HepG2 (cell line): ENCODE results near the gene TEDC1. TPM values are rescaled to one million over a fixed set of nuclear protein-coding genes. Genes with fewer than 3 reads are reported as not detected.

Experiments used
- BCL6 ChIP-seq: IDR thresholded peaks from 2 replicates; pipeline ENCODE4 v1.6.1; 2016; ENCODE audit warnings: missing genetic modification reagents, missing compliant biosample characterization
- CEBPG ChIP-seq: IDR thresholded peaks from 2 replicates; pipeline ENCODE4 v1.6.1; 2016
- GABPA ChIP-seq, 2 experiments: IDR thresholded peaks; 2 replicates each; pipeline ENCODE4 v1.6.1; 2011 to 2016; ENCODE audit warnings: low read depth in 2 of 2, low read length in 1 of 2, missing biosample characterization in 1 of 2, missing genetic modification characterization in 1 of 2
- GTF2F1 ChIP-seq: fragments of 150-350 bp; IDR thresholded peaks from 2 replicates; pipeline ENCODE4 v1.6.1; 2014; ENCODE audit warnings: low read length
- ISL2 ChIP-seq: sonication (generic); formaldehyde crosslinking; IDR thresholded peaks from 2 replicates; pipeline ENCODE4 v1.5.0; 2020; ENCODE audit warnings: missing genetic modification reagents
- KDM2A ChIP-seq: sonication (generic); formaldehyde crosslinking; IDR thresholded peaks from 2 replicates; pipeline ENCODE4 v1.4.0; 2020; ENCODE audit warnings: low read depth, missing genetic modification reagents, borderline replicate concordance
- KMT2A ChIP-seq: sonication (generic); formaldehyde crosslinking; IDR thresholded peaks from 2 replicates; pipeline ENCODE4 v1.4.0; 2020; ENCODE audit warnings: missing genetic modification reagents
- MYPOP ChIP-seq: sonication (generic); formaldehyde crosslinking; IDR thresholded peaks from 2 replicates; pipeline ENCODE4 v1.8.1; 2023; ENCODE audit warnings: mild to moderate bottlenecking, moderate library complexity, missing genetic modification reagents
- PRPF4 ChIP-seq: fragments of 200-400 bp; formaldehyde crosslinking; IDR thresholded peaks from 2 replicates; pipeline ENCODE4 v1.6.1; 2016; ENCODE audit warnings: low read length, low read depth; ENCODE audit not compliant: poor library complexity, severe bottlenecking
- RAD21 ChIP-seq: fragments of 450-650 bp; formaldehyde crosslinking; IDR thresholded peaks from 2 replicates; pipeline ENCODE4 v1.5.0; 2020; ENCODE audit warnings: mild to moderate bottlenecking
- RBFOX2 ChIP-seq: fragments of 200-400 bp; formaldehyde crosslinking; IDR thresholded peaks from 2 replicates; pipeline ENCODE4 v1.6.1; 2017; ENCODE audit warnings: low read depth, mild to moderate bottlenecking, low read length
- SNAPC5 ChIP-seq: sonication (generic); formaldehyde crosslinking; IDR thresholded peaks from 2 replicates; pipeline ENCODE4 v1.8.1; 2023; ENCODE audit warnings: mild to moderate bottlenecking, missing genetic modification reagents, borderline replicate concordance
- UBTF ChIP-seq: sonication (generic); formaldehyde crosslinking; IDR thresholded peaks from 2 replicates; pipeline ENCODE4 v1.4.0; 2020; ENCODE audit warnings: mild to moderate bottlenecking, missing genetic modification reagents
- ZBTB38 ChIP-seq: sonication (generic); formaldehyde crosslinking; IDR thresholded peaks from 2 replicates; pipeline ENCODE4 v1.5.1; 2020; ENCODE audit warnings: mild to moderate bottlenecking, missing genetic modification reagents
- ZFP91 ChIP-seq: sonication (generic); formaldehyde crosslinking; IDR thresholded peaks from 2 replicates; pipeline ENCODE4 v1.9.0; 2022; ENCODE audit warnings: missing genetic modification reagents, mild to moderate bottlenecking, borderline replicate concordance
- ZNF10 ChIP-seq: sonication (generic); formaldehyde crosslinking; IDR thresholded peaks from 2 replicates; pipeline ENCODE4 v1.4.0; 2020; ENCODE audit warnings: mild to moderate bottlenecking, low read depth, missing genetic modification reagents, borderline replicate concordance
- ZNF121 ChIP-seq: sonication (generic); formaldehyde crosslinking; IDR thresholded peaks from 2 replicates; pipeline ENCODE4 v1.5.0; 2020; ENCODE audit warnings: mild to moderate bottlenecking, missing genetic modification reagents
- ZNF414 ChIP-seq: sonication (generic); formaldehyde crosslinking; IDR thresholded peaks from 2 replicates; pipeline ENCODE4 v1.5.0; 2020; ENCODE audit warnings: missing genetic modification reagents
- ZNF546 ChIP-seq: sonication (generic); formaldehyde crosslinking; conservative IDR thresholded peaks from 2 replicates; pipeline ENCODE4 v1.8.1; 2023; ENCODE audit warnings: mild to moderate bottlenecking, missing genetic modification reagents
- ZNF570 ChIP-seq: sonication (generic); formaldehyde crosslinking; IDR thresholded peaks from 2 replicates; pipeline ENCODE4 v1.4.0; 2020; ENCODE audit warnings: mild to moderate bottlenecking, missing genetic modification reagents, borderline replicate concordance
- ZNF615 ChIP-seq: sonication (generic); formaldehyde crosslinking; IDR thresholded peaks from 2 replicates; pipeline ENCODE4 v1.5.0; 2020; ENCODE audit warnings: mild to moderate bottlenecking, missing genetic modification reagents, borderline replicate concordance
- ZNF652 ChIP-seq: IDR thresholded peaks from 2 replicates; pipeline ENCODE4 v1.6.1; 2016; ENCODE audit warnings: low read depth, borderline replicate concordance
- ZNF737 ChIP-seq: sonication (generic); formaldehyde crosslinking; IDR thresholded peaks from 2 replicates; pipeline ENCODE4 v1.5.0; 2020; ENCODE audit warnings: missing genetic modification reagents, mild to moderate bottlenecking, borderline replicate concordance
- ZNF879 ChIP-seq: sonication (generic); formaldehyde crosslinking; IDR thresholded peaks from 2 replicates; pipeline ENCODE4 v1.8.1; 2023; ENCODE audit warnings: missing genetic modification reagents
- polyA plus RNA-seq, 8 experiments: library from polyadenylated mRNA; depleted of rRNA in 3 of 8; stranded (reverse) in 7 of 8; unstranded in 1 of 8; fragments of >200 nt; fragmentation: Illumina TruSeq in 4 of 8; extraction: Trizol in 4 of 8; gene quantifications; 2 replicates each; pipeline versions ENCODE4 v1.2.1 to v1.2.3, GENCODE V29; 2011 to 2016; ENCODE audit warnings: low read depth in 4 of 8, missing spikeins in 1 of 8, mixed read lengths in 1 of 8; ENCODE audit not compliant: insufficient read depth in 1 of 8
- total RNA-seq, 5 experiments: library from RNA; depleted of rRNA; stranded (reverse); fragments of >200 nt; fragmentation: Illumina TruSeq; extraction: Trizol; gene quantifications; 2 replicates each; pipeline ENCODE4 v1.2.3, GENCODE V29; 2016; ENCODE audit warnings: low read depth in 1 of 5

TEDC1 gene
- total and polyA plus RNA-seq, 2 of the 13 experiments (the other 11 are each of a cell fraction or from before 2014, with no cell fraction given) = 5.7 to 27.4 TPM

GRCh38 chr14:105490572-105491365 is at the start of gene TEDC1 (continued):
- TF ChIP-seq MYPOP (CRISPR knock-in tag) (peak; percentile 93), CEBPG (CRISPR knock-in tag) (peak; percentile 46), GTF2F1 (no peak), KMT2A (CRISPR knock-in tag) (no peak), ZNF737 (CRISPR knock-in tag) (no peak), SNAPC5 (CRISPR knock-in tag) (no peak), ZNF121 (CRISPR knock-in tag) (peak; percentile 35; the same call in 1 of the 2 replicates), ZNF879 (CRISPR knock-in tag) (no peak), UBTF (CRISPR knock-in tag) (peak; percentile 63), ZNF10 (CRISPR knock-in tag) (no peak), ZNF652 (CRISPR knock-in tag) (no peak), KDM2A (CRISPR knock-in tag) (peak; percentile 98), ZNF615 (no peak), ZBTB38 (peak; percentile 69; the same call in 1 of the 2 replicates), ZNF570 (CRISPR knock-in tag) (no peak; the same call in 1 of the 2 replicates), ZNF546 (no peak), BCL6 (CRISPR knock-in tag) (0 out of 2 replicates have a peak, but pooled peaks have one; percentile 15), GABPA (IDR thresholded peaks at IDR 0.05; ENCODE audit: low read depth, low read length) (no peak), GABPA (CRISPR knock-in tag; IDR thresholded peaks at IDR 0.05; ENCODE audit: low read depth) (peak; percentile 96), ZFP91 (CRISPR knock-in tag) (peak; percentile 90), ISL2 (0 out of 2 replicates have a peak, but pooled peaks have one; percentile 36), PRPF4 (no peak), RAD21 (CRISPR knock-in tag) (peak; percentile 98), RBFOX2 (no peak; the same call in 1 of the 2 replicates), ZNF414 (CRISPR knock-in tag) (peak; percentile 95)
